ENCODE data around the gene TPRN. TPM values are rescaled to one million over a fixed set of nuclear protein-coding genes. Genes with fewer than 3 reads are reported as not detected.
A peak's percentile ranks its signal among the peaks of the same experiment; 100 is the strongest.

Gene TPRN
- total and polyA plus RNA-seq, 9 of the 15 experiments (the other 6 are each of a cell fraction or from before 2014, with no cell fraction given) = 0.31 to 31.9 (median 4.4) TPM

DNA sequence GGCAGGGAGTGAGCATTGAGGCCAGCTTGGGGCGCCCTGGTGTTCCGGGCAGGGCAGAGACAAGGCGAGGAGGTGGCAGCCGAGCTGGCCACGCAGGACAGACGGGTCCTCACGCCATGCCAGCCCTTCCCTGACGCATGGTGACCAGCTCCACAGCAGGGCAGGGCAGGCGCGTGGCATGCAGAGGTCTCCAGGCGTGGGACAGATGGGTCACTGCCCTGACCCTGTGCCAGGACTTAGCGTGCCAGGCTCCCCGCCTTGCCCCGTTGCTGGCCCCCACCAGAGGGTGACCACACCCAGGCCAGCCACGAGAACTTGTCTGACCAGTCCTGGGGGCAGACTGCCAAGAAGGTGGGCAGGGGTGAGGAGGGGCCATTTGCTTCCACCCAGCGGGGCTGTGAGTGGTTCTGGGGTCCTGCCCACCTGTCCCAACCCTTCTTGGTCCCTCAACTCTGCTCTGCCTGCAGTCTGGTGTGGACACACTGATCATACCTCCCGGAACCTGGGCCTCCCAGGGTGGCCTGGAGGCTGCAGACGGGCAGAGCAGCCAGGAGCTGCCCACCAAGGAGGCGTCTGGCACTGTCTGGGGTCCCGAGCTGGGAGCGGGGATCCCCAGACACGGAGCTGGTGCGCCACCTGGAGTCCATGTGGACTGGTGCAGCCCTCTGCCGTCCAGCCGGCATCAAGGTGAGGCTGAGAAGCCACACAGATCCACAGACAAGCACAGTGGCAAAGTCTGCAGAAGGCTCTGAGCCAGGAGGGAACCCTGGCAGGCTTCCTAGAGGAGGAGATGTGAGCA, 26.7 kb upstream of the TPRN start, which contains the start of gene RNF224 (continued):
- TF ChIP-seq TEAD1 (CRISPR knock-in tag; IDR thresholded peaks at IDR 0.05) = 0 out of 4 replicates have a peak, but pooled peaks of 1 of the 2 experiments have one; percentile 12
- TF ChIP-seq, protein P1, sequence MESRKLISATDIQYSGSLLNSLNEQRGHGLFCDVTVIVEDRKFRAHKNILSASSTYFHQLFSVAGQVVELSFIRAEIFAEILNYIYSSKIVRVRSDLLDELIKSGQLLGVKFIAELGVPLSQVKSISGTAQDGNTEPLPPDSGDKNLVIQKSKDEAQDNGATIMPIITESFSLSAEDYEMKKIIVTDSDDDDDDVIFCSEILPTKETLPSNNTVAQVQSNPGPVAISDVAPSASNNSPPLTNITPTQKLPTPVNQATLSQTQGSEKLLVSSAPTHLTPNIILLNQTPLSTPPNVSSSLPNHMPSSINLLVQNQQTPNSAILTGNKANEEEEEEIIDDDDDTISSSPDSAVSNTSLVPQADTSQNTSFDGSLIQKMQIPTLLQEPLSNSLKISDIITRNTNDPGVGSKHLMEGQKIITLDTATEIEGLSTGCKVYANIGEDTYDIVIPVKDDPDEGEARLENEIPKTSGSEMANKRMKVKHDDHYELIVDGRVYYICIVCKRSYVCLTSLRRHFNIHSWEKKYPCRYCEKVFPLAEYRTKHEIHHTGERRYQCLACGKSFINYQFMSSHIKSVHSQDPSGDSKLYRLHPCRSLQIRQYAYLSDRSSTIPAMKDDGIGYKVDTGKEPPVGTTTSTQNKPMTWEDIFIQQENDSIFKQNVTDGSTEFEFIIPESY (CRISPR knock-in tag; IDR thresholded peaks at IDR 0.05) = peak; percentile 73; the same call in 1 of the 2 replicates
- no peak for TF ChIP-seq XRCC4 (IDR thresholded peaks at IDR 0.05; ENCODE audit: extremely low read depth, insufficient read depth, insufficient read length)
- no peak for TF ChIP-seq ZBTB1 (CRISPR knock-in tag; IDR thresholded peaks at IDR 0.05; ENCODE audit: borderline replicate concordance, low read depth)
- peak; percentile 57; the same call in 1 of the 2 replicates for TF ChIP-seq SP1 (CRISPR knock-in tag; IDR thresholded peaks at IDR 0.05)
- TF ChIP-seq ARID2 (IDR thresholded peaks at IDR 0.05) = peak; percentile 92
- TF ChIP-seq HDAC8 (tag; IDR thresholded peaks at IDR 0.05) = peak; percentile 53; the same call in 1 of the 2 replicates
- TF ChIP-seq ATF1 (CRISPR knock-in tag; IDR thresholded peaks at IDR 0.05) = no peak
- peak; percentile 27; the same call in 1 of the 2 replicates for TF ChIP-seq ATF1 (tag; IDR thresholded peaks at IDR 0.05)
- TF ChIP-seq PCBP2 (IDR thresholded peaks at IDR 0.05; ENCODE audit: low read depth, low read length, poor library complexity, severe bottlenecking) = no peak
- no peak for TF ChIP-seq ZNF785 (CRISPR knock-in tag; IDR thresholded peaks at IDR 0.05)
- no peak for TF ChIP-seq PHB (CRISPR knock-in tag; IDR thresholded peaks at IDR 0.05)
- no peak for TF ChIP-seq RBM22 (IDR thresholded peaks at IDR 0.05; ENCODE audit: low read depth, low read length, poor library complexity, severe bottlenecking)
- TF ChIP-seq, protein P2, sequence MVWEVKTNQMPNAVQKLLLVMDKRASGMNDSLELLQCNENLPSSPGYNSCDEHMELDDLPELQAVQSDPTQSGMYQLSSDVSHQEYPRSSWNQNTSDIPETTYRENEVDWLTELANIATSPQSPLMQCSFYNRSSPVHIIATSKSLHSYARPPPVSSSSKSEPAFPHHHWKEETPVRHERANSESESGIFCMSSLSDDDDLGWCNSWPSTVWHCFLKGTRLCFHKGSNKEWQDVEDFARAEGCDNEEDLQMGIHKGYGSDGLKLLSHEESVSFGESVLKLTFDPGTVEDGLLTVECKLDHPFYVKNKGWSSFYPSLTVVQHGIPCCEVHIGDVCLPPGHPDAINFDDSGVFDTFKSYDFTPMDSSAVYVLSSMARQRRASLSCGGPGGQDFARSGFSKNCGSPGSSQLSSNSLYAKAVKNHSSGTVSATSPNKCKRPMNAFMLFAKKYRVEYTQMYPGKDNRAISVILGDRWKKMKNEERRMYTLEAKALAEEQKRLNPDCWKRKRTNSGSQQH (CRISPR knock-in tag; IDR thresholded peaks at IDR 0.05) = no peak
- TF ChIP-seq, protein P3, sequence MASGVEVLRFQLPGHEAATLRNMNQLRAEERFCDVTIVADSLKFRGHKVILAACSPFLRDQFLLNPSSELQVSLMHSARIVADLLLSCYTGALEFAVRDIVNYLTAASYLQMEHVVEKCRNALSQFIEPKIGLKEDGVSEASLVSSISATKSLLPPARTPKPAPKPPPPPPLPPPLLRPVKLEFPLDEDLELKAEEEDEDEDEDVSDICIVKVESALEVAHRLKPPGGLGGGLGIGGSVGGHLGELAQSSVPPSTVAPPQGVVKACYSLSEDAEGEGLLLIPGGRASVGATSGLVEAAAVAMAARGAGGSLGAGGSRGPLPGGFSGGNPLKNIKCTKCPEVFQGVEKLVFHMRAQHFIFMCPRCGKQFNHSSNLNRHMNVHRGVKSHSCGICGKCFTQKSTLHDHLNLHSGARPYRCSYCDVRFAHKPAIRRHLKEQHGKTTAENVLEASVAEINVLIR (CRISPR knock-in tag; IDR thresholded peaks at IDR 0.05) = no peak
- TF ChIP-seq, protein P4, sequence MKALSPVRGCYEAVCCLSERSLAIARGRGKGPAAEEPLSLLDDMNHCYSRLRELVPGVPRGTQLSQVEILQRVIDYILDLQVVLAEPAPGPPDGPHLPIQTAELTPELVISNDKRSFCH (CRISPR knock-in tag; IDR thresholded peaks at IDR 0.05) = no peak
- TF ChIP-seq, protein P4 (tag; IDR thresholded peaks at IDR 0.05) = 0 out of 2 replicates have a peak, but pooled peaks have one; percentile 14
- TF ChIP-seq SMC3 (conservative IDR thresholded peaks at IDR 0.05; ENCODE audit: insufficient read depth, low read depth, low read length) = peak; percentile 97
- TF ChIP-seq NFIC (IDR thresholded peaks at IDR 0.05) = peak; percentile 38
- peak; percentile 75; the same call in 1 of the 2 replicates for TF ChIP-seq CTBP1 (IDR thresholded peaks at IDR 0.05; ENCODE audit: borderline replicate concordance)
- no peak for TF ChIP-seq BACH1 (tag; IDR thresholded peaks at IDR 0.05)
- TF ChIP-seq CEBPG (CRISPR knock-in tag; IDR thresholded peaks at IDR 0.05) = no peak
- no peak for TF ChIP-seq CEBPG (tag; conservative IDR thresholded peaks at IDR 0.05 in 1 of 2, IDR thresholded peaks at IDR 0.05 in 1 of 2)
- peak; percentile 69 for TF ChIP-seq BRD9 (IDR thresholded peaks at IDR 0.05; ENCODE audit: low read depth, partially characterized antibody)
